Adrenal gland (tissue), 5 donors: Measurements from ENCODE around the gene RGS19.

ENCODE experiments used
- CTCF ChIP-seq, 6 experiments: fragments of 450-650 bp in 4 of 6; fragments of 200-600 bp in 2 of 6; sonication (generic) in 1 of 6; IDR thresholded peaks; 1 replicate in 5 of 6; 2 replicates in 1 of 6; pipeline versions ENCODE4 v1.5.1 to v1.8.0; 2016 to 2021; ENCODE audit warnings: antibody characterized with exemption in 6 of 6, mild to moderate bottlenecking in 2 of 6, moderate library complexity in 1 of 6
- POLR2A ChIP-seq, 2 donors: fragments of 450-650 bp; IDR thresholded peaks; one replicate each; pipeline ENCODE4 v1.6.1; 2017; ENCODE audit warnings: antibody characterized with exemption in 2 of 2, mild to moderate bottlenecking in 2 of 2, moderate library complexity in 1 of 2
- donor health status: DM: no; HTN: no; CAD: no.

GRCh38 chr20:64043768-64044167 is 35.5 kb downstream of the RGS19 start:
- TF ChIP-seq CTCF (IDR thresholded peaks at IDR 0.05): no peak
- no peak for TF ChIP-seq POLR2A (IDR thresholded peaks at IDR 0.05)
